CD4-positive, alpha-beta memory T cell (primary cell): ENCODE measurements around the gene CBX5. TPM values are rescaled to one million over a fixed set of nuclear protein-coding genes. Genes with fewer than 3 reads are reported as not detected.
A peak's percentile ranks its signal among the peaks of the same experiment; 100 is the strongest.

ENCODE experiments used
- CTCF ChIA-PET: fragments of 350-600 bp; sonication (Branson Sonifier 250); formaldehyde crosslinking; loops from one replicate; lab custom pipeline; 2021; ENCODE audit warnings: inconsistent platforms; ENCODE audit not compliant: partially characterized antibody; lab: Charles Lee
- POLR2A ChIA-PET: fragments of 350-600 bp; sonication (Branson Sonifier 250); formaldehyde crosslinking; loops from one replicate; lab custom pipeline; 2021; ENCODE audit not compliant: partially characterized antibody; lab: Charles Lee
- DNase-seq, 5 donors: peaks; one replicate each; pipeline versions ENCODE4 v3.0.0 to v3.0.0-alpha.2; 2020 to 2022; ENCODE audit warnings: mixed read lengths in 1 of 5
- H3K27ac ChIP-seq: one replicate; pipeline ENCODE4 v1.7.0; 2013; ENCODE audit warnings: low read depth, low read length
- H3K27me3 ChIP-seq: 2 replicates; pipeline ENCODE4 v1.7.0; 2013; ENCODE audit warnings: mild to moderate bottlenecking, low read length, moderate library complexity; ENCODE audit not compliant: insufficient read depth
- H3K36me3 ChIP-seq: 2 replicates; pipeline ENCODE4 v1.7.0; 2013; ENCODE audit warnings: mild to moderate bottlenecking, low read length, moderate library complexity; ENCODE audit not compliant: insufficient read depth
- H3K4me1 ChIP-seq: 2 replicates; pipeline ENCODE4 v1.7.0; 2013; ENCODE audit warnings: mild to moderate bottlenecking, low read length, moderate library complexity; ENCODE audit not compliant: insufficient read depth
- H3K4me3 ChIP-seq, 2 donors: one replicate each; pipeline ENCODE4 v1.7.0; 2013; ENCODE audit warnings: low read length in 2 of 2, mild to moderate bottlenecking in 1 of 2
- H3K9me3 ChIP-seq, 2 donors: one replicate each; pipeline ENCODE4 v1.7.0; 2013; ENCODE audit warnings: low read length in 2 of 2, control low read depth in 1 of 2; ENCODE audit not compliant: control insufficient read depth in 1 of 2
- H3K27ac Mint-ChIP-seq, 7 donors: one replicate each; pipeline ENCODE4 v1.8.0; 2020 to 2021; ENCODE audit warnings: mixed read lengths in 7 of 7, mild to moderate bottlenecking in 6 of 7, inconsistent platforms in 3 of 7, moderate library complexity in 3 of 7
- H3K27me3 Mint-ChIP-seq, 2 donors: one replicate each; pipeline ENCODE4 v1.8.0; 2020 to 2021; ENCODE audit warnings: mixed read lengths in 2 of 2
- H3K36me3 Mint-ChIP-seq, 2 donors: one replicate each; pipeline ENCODE4 v1.8.0; 2020 to 2021; ENCODE audit warnings: mixed read lengths in 2 of 2, inconsistent platforms in 1 of 2, mild to moderate bottlenecking in 1 of 2
- H3K4me1 Mint-ChIP-seq, 4 donors: one replicate each; pipeline ENCODE4 v1.8.0; 2020 to 2021; ENCODE audit warnings: mixed read lengths in 4 of 4, mild to moderate bottlenecking in 1 of 4
- H3K4me3 Mint-ChIP-seq, 8 donors: one replicate each; pipeline ENCODE4 v1.8.0; 2020 to 2021; ENCODE audit warnings: mixed read lengths in 8 of 8, mild to moderate bottlenecking in 7 of 8, moderate library complexity in 6 of 8, inconsistent platforms in 3 of 8
- H3K9me3 Mint-ChIP-seq, 8 donors: one replicate each; pipeline ENCODE4 v1.8.0; 2020 to 2021; ENCODE audit warnings: mixed read lengths in 8 of 8, mild to moderate bottlenecking in 5 of 8, inconsistent platforms in 3 of 8, moderate library complexity in 1 of 8
- intact Hi-C: fragments of 100-400 bp; cut with micrococcal nuclease; formaldehyde crosslinking; loops from one replicate; pipeline ENCODE4 v1.15.1; 2023
- polyA plus RNA-seq, 2 donors: library from polyadenylated mRNA; unstranded; fragments of 300-500 nt; fragmentation: Illumina TruSeq; gene quantifications; one replicate each; pipeline ENCODE4 v1.2.3, GENCODE V29; 2021
- total RNA-seq, 2 experiments: library from RNA; stranded (reverse); gene quantifications; one replicate each; pipeline ENCODE4 v1.2.3, GENCODE V29; 2021

Gene CBX5
- total and polyA plus RNA-seq, 4 experiments from 2014 or later, result 13.3 to 76.3 (median 45.1) TPM

GRCh38 chr12:54214553-54215406 lies 65.1 kb downstream of the CBX5 start:
- Histone ChIP-seq H3K4me3 (peak overlapping the region in 1 of 2 donors; percentile 70), H3K27ac (no peak overlapping the region), H3K9me3 (no peaks in the 10 kb centered on the region), H3K27me3 (no peaks in the 10 kb centered on the region), H3K36me3 (no peaks in the 10 kb centered on the region), H3K4me1 (peaks cover 37% of the 10 kb centered on the region)
- Mint-ChIP-seq H3K36me3 (no peaks in the 10 kb centered on the region), H3K4me3 (peak overlapping the region; percentile 63 to 85 (median 83)), H3K27me3 (peaks cover 2 to 3% of the 10 kb centered on the region in 2 donors), H3K4me1 (peaks cover 17 to 48% (median 27%) of the 10 kb centered on the region in 4 donors), H3K9me3 (no peaks in the 10 kb centered on the region), H3K27ac (peak overlapping the region in 3 of 7 donors; percentile 12 to 90 (median 64))
- CTCF ChIA-PET, result interaction anchor here (0.9 to 4.3 kb wide), 28 partner anchors 8 to 230 kb away, joined by 3 to 43 read pairs (median 4); partner anchors contain the start of genes HOXC10, HOXC5, HOXC8 and SMUG1
- DNase-seq, result peak; percentile 88 to 90 (median 88)
- intact Hi-C loops, result loop anchor here (1.0 kb wide), 2 partner anchors 154 to 208 kb away; no protein-coding TSS in a partner anchor
- POLR2A ChIA-PET, result interaction anchor here (0.6 to 3.4 kb wide), 3 partner anchors 65 to 206 kb away, joined by 3 to 17 read pairs (median 5); partner anchors contain the start of gene HOXC8

- intact Hi-C loops, result no loop called here
- POLR2A ChIA-PET, result no interaction called here
- H3K27ac Mint-ChIP-seq, result peak overlapping the region in 1 of 7 donors; percentile 38
These were observed 66.8 kb downstream of the CBX5 start for GRCh38 chr12:54213079-54213478.

GRCh38 chr12:54211920-54212319 lies 68.0 kb downstream of the CBX5 start:
- no peaks in the 10 kb centered on the region for H3K27me3 ChIP-seq

More at GRCh38 chr12:54213079-54213478, 66.8 kb downstream of the CBX5 start:
- H3K36me3 Mint-ChIP-seq, result no peaks in the 10 kb centered on the region
- Histone ChIP-seq H3K36me3 (no peaks in the 10 kb centered on the region), H3K9me3 (no peaks in the 10 kb centered on the region), H3K27ac (no peak overlapping the region), H3K4me3 (no peak overlapping the region), H3K4me1 (peaks cover 37% of the 10 kb centered on the region), H3K27me3 (no peaks in the 10 kb centered on the region)
- DNase-seq, result no peak
- no peak overlapping the region for H3K4me3 Mint-ChIP-seq
- peaks cover 0 to 2% (median 0%) of the 10 kb centered on the region in 8 donors for H3K9me3 Mint-ChIP-seq
- H3K4me1 Mint-ChIP-seq, result peaks cover 17 to 41% (median 23%) of the 10 kb centered on the region in 4 donors
- peaks cover 6 to 7% of the 10 kb centered on the region in 2 donors for H3K27me3 Mint-ChIP-seq
- CTCF ChIA-PET, result interaction anchor here (1.0 to 4.3 kb wide), 5 partner anchors 9 to 206 kb away, joined by 3 to 32 read pairs (median 4); partner anchors contain the start of gene HOXC8

GRCh38 chr12:54210400-54210790 lies 69.5 kb downstream of the CBX5 start:
- intact Hi-C loops, result no loop called here

More at GRCh38 chr12:54211920-54212319, 68.0 kb downstream of the CBX5 start:
- Mint-ChIP-seq H3K36me3 (no peaks in the 10 kb centered on the region), H3K27ac (peak overlapping the region in 1 of 7 donors; percentile 69), H3K9me3 (peaks cover 0 to 2% (median 0%) of the 10 kb centered on the region in 8 donors), H3K4me3 (no peak overlapping the region), H3K27me3 (peaks cover 6 to 12% of the 10 kb centered on the region in 2 donors), H3K4me1 (peaks cover 16 to 32% (median 19%) of the 10 kb centered on the region in 4 donors)
- H3K27ac ChIP-seq, result no peak overlapping the region
- H3K4me3 ChIP-seq, result no peak overlapping the region
- no peak for DNase-seq
- no peaks in the 10 kb centered on the region for H3K9me3 ChIP-seq
- intact Hi-C loops, result no loop called here
- H3K4me1 ChIP-seq, result peaks cover 34% of the 10 kb centered on the region
- CTCF ChIA-PET, result interaction anchor here (0.8 to 7.9 kb wide), 5 partner anchors 10 to 228 kb away, joined by 3 to 103 read pairs (median 4); partner anchors contain the start of gene HOXC8
- POLR2A ChIA-PET, result interaction anchor here (0.6 kb wide), 1 partner anchor 287 kb away, joined by 3 read pairs; no protein-coding TSS in a partner anchor
- no peaks in the 10 kb centered on the region for H3K36me3 ChIP-seq

GRCh38 chr12:54208591-54208990 lies 71.3 kb downstream of the CBX5 start:
- POLR2A ChIA-PET, result interaction anchor here (2.2 kb wide), 1 partner anchor 8 kb away, joined by 11 read pairs; no protein-coding TSS in a partner anchor
- Mint-ChIP-seq H3K27ac (no peak overlapping the region), H3K36me3 (no peaks in the 10 kb centered on the region), H3K9me3 (peaks cover 0 to 2% (median 0%) of the 10 kb centered on the region in 8 donors), H3K4me3 (no peak overlapping the region), H3K27me3 (peaks cover 9 to 23% of the 10 kb centered on the region in 2 donors), H3K4me1 (peaks cover 0 to 4% (median 2%) of the 10 kb centered on the region in 4 donors)
- Histone ChIP-seq H3K4me1 (peaks cover 6% of the 10 kb centered on the region), H3K27me3 (no peaks in the 10 kb centered on the region), H3K9me3 (no peaks in the 10 kb centered on the region), H3K36me3 (no peaks in the 10 kb centered on the region), H3K27ac (no peak overlapping the region), H3K4me3 (no peak overlapping the region)
- CTCF ChIA-PET, result interaction anchor here (0.9 to 7.9 kb wide), 12 partner anchors 7 to 283 kb away, joined by 3 to 103 read pairs (median 14); partner anchors contain the start of genes HOXC10, HOXC5, HOXC8 and HOXC9
- no peak for DNase-seq
- intact Hi-C loops, result no loop called here

More at GRCh38 chr12:54210400-54210790, 69.5 kb downstream of the CBX5 start:
- Mint-ChIP-seq H3K36me3 (no peaks in the 10 kb centered on the region), H3K27ac (no peak overlapping the region), H3K27me3 (peaks cover 6 to 17% of the 10 kb centered on the region in 2 donors), H3K9me3 (peaks cover 0 to 2% (median 0%) of the 10 kb centered on the region in 8 donors), H3K4me3 (no peak overlapping the region), H3K4me1 (peaks cover 7 to 17% (median 7%) of the 10 kb centered on the region in 4 donors)
- ChIA-PET POLR2A (no interaction called here), CTCF (interaction anchor here (1.3 to 7.9 kb wide), 4 partner anchors 9 to 229 kb away, joined by 3 to 103 read pairs (median 41); partner anchors contain the start of genes HOXC8 and SMUG1)
- H3K4me1 ChIP-seq, result peaks cover 19% of the 10 kb centered on the region
- no peak for DNase-seq
- no peak overlapping the region for H3K4me3 ChIP-seq
- H3K27me3 ChIP-seq, result no peaks in the 10 kb centered on the region
- no peak overlapping the region for H3K27ac ChIP-seq
- H3K9me3 ChIP-seq, result no peaks in the 10 kb centered on the region
- no peaks in the 10 kb centered on the region for H3K36me3 ChIP-seq

GRCh38 chr12:54207539-54208294 lies 72.2 kb downstream of the CBX5 start:
- Mint-ChIP-seq H3K36me3 (no peaks in the 10 kb centered on the region), H3K4me1 (peaks cover 0 to 4% (median 2%) of the 10 kb centered on the region in 4 donors), H3K27ac (peak overlapping the region in 1 of 7 donors; percentile 30), H3K27me3 (peaks cover 9 to 23% of the 10 kb centered on the region in 2 donors), H3K9me3 (peaks cover 0 to 2% (median 0%) of the 10 kb centered on the region in 8 donors), H3K4me3 (no peak overlapping the region)
- DNase-seq, result peak; percentile 58 to 71 (median 64)
- H3K27ac ChIP-seq, result no peak overlapping the region
- intact Hi-C loops, result loop anchor here (1.0 kb wide), 1 partner anchor 201 kb away; no protein-coding TSS in a partner anchor
- H3K27me3 ChIP-seq, result no peaks in the 10 kb centered on the region
- ChIA-PET CTCF (interaction anchor here (0.7 to 7.9 kb wide), 21 partner anchors 8 to 284 kb away, joined by 3 to 103 read pairs (median 6); partner anchors contain the start of genes HOXC10, HOXC5, HOXC8 and HOXC9), POLR2A (interaction anchor here (1.1 to 2.2 kb wide), 2 partner anchors 9 to 201 kb away, joined by 3 to 11 read pairs; no protein-coding TSS in a partner anchor)
- no peak overlapping the region for H3K4me3 ChIP-seq
- no peaks in the 10 kb centered on the region for H3K36me3 ChIP-seq
- H3K4me1 ChIP-seq, result peaks cover 6% of the 10 kb centered on the region
- no peaks in the 10 kb centered on the region for H3K9me3 ChIP-seq
